Vagina (tissue), 2 donors: ENCODE data around the gene GRIK2.
"Not testable (repeated sequence)": the region's sequence is repeated elsewhere in the genome, so short reads cannot be mapped to it uniquely, and the experiment has no call there.

Experiments
- CTCF ChIP-seq, 3 experiments: fragments of 450-650 bp in 2 of 3; fragments of 200-600 bp in 1 of 3; sonication (generic) in 1 of 3; IDR thresholded peaks; one replicate each; pipeline ENCODE4 v1.5.1; 2017 to 2019; ENCODE audit warnings: antibody characterized with exemption in 3 of 3, mild to moderate bottlenecking in 2 of 3, moderate library complexity in 2 of 3
- POLR2A ChIP-seq, 2 donors: fragments of 450-650 bp; IDR thresholded peaks; one replicate each; pipeline ENCODE4 v1.6.1; 2017; ENCODE audit warnings: antibody characterized with exemption in 2 of 2, mild to moderate bottlenecking in 2 of 2, moderate library complexity in 2 of 2
- POLR2AphosphoS5 ChIP-seq, 2 donors: sonication (generic); formaldehyde crosslinking; IDR thresholded peaks; one replicate each; pipeline ENCODE4 v1.9.0; 2017; ENCODE audit warnings: antibody characterized with exemption in 2 of 2, mild to moderate bottlenecking in 2 of 2, low read depth in 1 of 2; ENCODE audit not compliant: insufficient read depth in 1 of 2

GRCh38 chr6:101638865-101639264 is 245.4 kb downstream of the GRIK2 start:
- not testable (repeated sequence) for TF ChIP-seq CTCF (IDR thresholded peaks at IDR 0.05); POLR2AphosphoS5 (IDR thresholded peaks at IDR 0.05; ENCODE audit: insufficient read depth in 1 of 2, low read depth in 1 of 2); POLR2A (IDR thresholded peaks at IDR 0.05)
